ENCODE data around the gene NUDT9.
"Not testable (repeated sequence)": the region's sequence is repeated elsewhere in the genome, so short reads cannot be mapped to it uniquely, and the experiment has no call there.

Gene NUDT9

GRCh38 chr4:87422104-87423052, at the start of gene NUDT9:
NUDT9 (plus strand) TSS chr4:87422573; CDS start chr4:87422906, 333 bp downstream.
- peak; percentile 84 for DNase-seq

- DNase-seq: no peak
Measured at GRCh38 chr4:87375719-87376291, 46.6 kb upstream of the NUDT9 start.

GRCh38 chr4:87377816-87378215, 44.6 kb upstream of the NUDT9 start:
- no peak for DNase-seq

GRCh38 chr4:87382116-87382515, 40.3 kb upstream of the NUDT9 start:
- no peak for DNase-seq

GRCh38 chr4:87382931-87383330, 39.4 kb upstream of the NUDT9 start:
- no peak for DNase-seq

- DNase-seq: not testable (repeated sequence)
Measured at GRCh38 chr4:87384466-87385132, 37.8 kb upstream of the NUDT9 start.

- no peak for DNase-seq
Measured at GRCh38 chr4:87387237-87387636, 35.1 kb upstream of the NUDT9 start.

- no peak for DNase-seq
Measured at GRCh38 chr4:87388901-87389300, 33.5 kb upstream of the NUDT9 start.

GRCh38 chr4:87390055-87390454, 32.3 kb upstream of the NUDT9 start:
- DNase-seq: not testable (repeated sequence)

- no peak for DNase-seq
Measured at GRCh38 chr4:87390551-87390890, 31.9 kb upstream of the NUDT9 start.

GRCh38 chr4:87390891-87391575, 31.3 kb upstream of the NUDT9 start, which contains the start of gene HSD17B11:
HSD17B11 (minus strand) TSS chr4:87391188; CDS start chr4:87391070, 118 bp downstream.
- peak; percentile 62 for DNase-seq

GRCh38 chr4:87391576-87392054, 30.8 kb upstream of the NUDT9 start:
- DNase-seq: no peak

- no peak for DNase-seq
Measured at GRCh38 chr4:87392183-87392582, 30.2 kb upstream of the NUDT9 start.

- not testable (repeated sequence) for DNase-seq
Measured at GRCh38 chr4:87395073-87395472, 27.3 kb upstream of the NUDT9 start.

- DNase-seq: not testable (repeated sequence)
Measured at GRCh38 chr4:87395851-87396250, 26.5 kb upstream of the NUDT9 start.

- no peak for DNase-seq
Measured at GRCh38 chr4:87399148-87399547, 23.2 kb upstream of the NUDT9 start.

- no peak for DNase-seq
Measured at GRCh38 chr4:87399954-87400353, 22.4 kb upstream of the NUDT9 start.

GRCh38 chr4:87403732-87404131, 18.6 kb upstream of the NUDT9 start:
- DNase-seq: not testable (repeated sequence)

GRCh38 chr4:87405211-87405820, 17.1 kb upstream of the NUDT9 start:
- no peak for DNase-seq

GRCh38 chr4:87406462-87406861, 15.9 kb upstream of the NUDT9 start:
- DNase-seq: no peak

GRCh38 chr4:87406902-87407301, 15.5 kb upstream of the NUDT9 start:
- not testable (repeated sequence) for DNase-seq

- no peak for DNase-seq
Measured at GRCh38 chr4:87409420-87409939, 12.9 kb upstream of the NUDT9 start.

Measured in activated CD4-positive, CD25-positive, alpha-beta regulatory T cell treated with anti-CD3 and anti-CD28 coated beads, Interleukin-2, amount 50 U/mL, for 72 hours (primary cell).